Parathyroid adenoma (tissue), 2 donors: Measurements from ENCODE around the gene HSD17B14.

Source experiments
- H2AFZ ChIP-seq: fragments of 300-600 bp; sonication (generic); one replicate; pipeline ENCODE4 v1.7.0; 2017; ENCODE audit warnings: antibody characterized with exemption, mild to moderate bottlenecking
- H3K27ac ChIP-seq: fragments of 300-600 bp; sonication (generic); one replicate; pipeline ENCODE4 v1.7.0; 2017
- H3K27me3 ChIP-seq: fragments of 300-600 bp; sonication (generic); one replicate; pipeline ENCODE4 v1.7.0; 2017; ENCODE audit warnings: low read length; ENCODE audit not compliant: control insufficient read depth, insufficient read depth
- H3K36me3 ChIP-seq: fragments of 300-600 bp; sonication (generic); one replicate; pipeline ENCODE4 v1.7.0; 2017; ENCODE audit warnings: low read length; ENCODE audit not compliant: control insufficient read depth, insufficient read depth
- H3K4me1 ChIP-seq: fragments of 300-600 bp; sonication (generic); one replicate; pipeline ENCODE4 v1.7.0; 2017; ENCODE audit warnings: control low read depth
- H3K4me2 ChIP-seq: fragments of 300-600 bp; sonication (generic); one replicate; pipeline ENCODE4 v1.7.0; 2017; ENCODE audit warnings: low read length
- H3K4me3 ChIP-seq: fragments of 300-600 bp; sonication (generic); one replicate; pipeline ENCODE4 v1.7.0; 2017; ENCODE audit warnings: low read depth, low read length
- H3K79me2 ChIP-seq: fragments of 300-600 bp; sonication (generic); one replicate; pipeline ENCODE4 v1.7.0; 2017; ENCODE audit warnings: control low read depth
- H3K9ac ChIP-seq: fragments of 300-600 bp; sonication (generic); one replicate; pipeline ENCODE4 v1.7.0; 2017; ENCODE audit warnings: mild to moderate bottlenecking
- H3K9me3 ChIP-seq: fragments of 300-600 bp; sonication (generic); one replicate; pipeline ENCODE4 v1.7.0; 2017; ENCODE audit warnings: low read length; ENCODE audit not compliant: control insufficient read depth
- CTCF ChIP-seq: fragments of 300-600 bp; sonication (generic); IDR thresholded peaks from one replicate; pipeline ENCODE4 v1.7.0; 2017; ENCODE audit warnings: antibody characterized with exemption, mild to moderate bottlenecking
- donor health status: primary hyperparathyroidism.

HSD17B14 gene

DNA sequence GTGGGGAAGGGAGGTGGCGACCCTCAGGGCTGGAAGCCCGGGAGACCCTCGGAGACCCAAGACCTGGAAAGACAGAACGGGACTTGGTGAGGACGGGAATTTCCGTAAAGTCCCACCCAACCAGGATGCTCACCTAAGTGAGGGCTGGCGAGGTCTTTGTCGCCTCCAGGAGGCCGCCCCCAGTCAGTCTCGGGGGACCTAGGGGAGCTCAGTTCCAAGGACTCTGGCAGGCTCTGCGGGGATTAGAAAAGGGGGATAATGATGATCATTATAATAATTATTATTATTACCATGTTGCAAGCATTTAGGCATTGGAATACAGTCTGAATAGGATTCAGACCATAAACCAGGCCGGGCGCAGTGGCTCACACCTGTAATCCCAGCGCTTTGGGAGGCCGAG, 9.1 kb upstream of the HSD17B14 start:
- TF ChIP-seq CTCF: no peak
- H3K27me3 ChIP-seq: no peaks in the 10 kb centered on the region

DNA sequence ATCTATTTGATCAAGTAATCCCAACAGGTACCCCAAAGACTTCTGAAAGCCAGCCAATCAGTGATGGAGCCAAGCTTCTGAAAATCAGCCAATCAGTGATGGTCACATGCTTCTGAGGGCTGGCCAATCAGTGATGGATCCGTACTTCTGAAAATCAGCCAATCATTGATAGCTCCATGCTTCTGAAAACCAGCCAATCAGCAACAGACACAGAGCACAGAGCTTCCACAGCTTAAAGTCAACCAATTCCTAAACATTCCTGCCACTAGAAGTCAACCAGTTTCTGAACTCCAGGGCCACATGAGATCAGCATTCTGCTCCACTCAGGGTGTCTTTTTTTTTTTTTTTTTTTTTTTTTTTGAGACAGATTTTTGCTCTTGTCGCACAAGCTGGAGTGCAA, 8.2 kb upstream of the HSD17B14 start:
- no peak for TF ChIP-seq CTCF
- Histone ChIP-seq H3K27me3 (no peaks in the 10 kb centered on the region), H3K4me2 (no peak overlapping the region), H3K36me3 (no peaks in the 10 kb centered on the region), H3K79me2 (no peaks in the 10 kb centered on the region), H3K9ac (no peak overlapping the region), H2AFZ (no peak overlapping the region), H3K27ac (no peak overlapping the region), H3K4me3 (no peak overlapping the region), H3K9me3 (no peaks in the 10 kb centered on the region), H3K4me1 (no peaks in the 10 kb centered on the region)

More for the DNA sequence above, 9.1 kb upstream of the HSD17B14 start:
- no peak overlapping the region for H3K4me3 ChIP-seq
- no peaks in the 10 kb centered on the region for H3K79me2 ChIP-seq
- H3K9ac ChIP-seq: no peak overlapping the region
- no peaks in the 10 kb centered on the region for H3K9me3 ChIP-seq
- H3K4me2 ChIP-seq: no peak overlapping the region
- H3K36me3 ChIP-seq: no peaks in the 10 kb centered on the region
- no peak overlapping the region for H2AFZ ChIP-seq
- no peaks in the 10 kb centered on the region for H3K4me1 ChIP-seq
- no peak overlapping the region for H3K27ac ChIP-seq

DNA sequence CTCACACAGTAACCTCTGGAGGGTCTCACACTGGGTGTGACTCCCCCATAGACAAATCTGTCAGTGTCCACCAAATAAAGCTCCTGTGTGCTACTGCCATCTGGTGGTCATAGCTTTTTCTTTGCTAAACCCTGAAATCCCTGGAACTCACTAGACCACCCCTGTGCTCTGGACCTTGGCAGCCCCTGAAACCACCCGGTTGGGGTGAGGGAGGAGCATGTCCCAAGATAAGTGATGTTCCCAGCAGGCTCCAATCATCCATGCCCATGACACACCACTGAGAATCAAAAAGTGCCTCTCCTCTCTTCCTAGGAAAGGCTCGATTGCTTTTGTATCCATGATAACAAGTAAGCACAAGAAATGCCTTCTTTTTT, 6.5 kb upstream of the HSD17B14 start:
- no peaks in the 10 kb centered on the region for H3K4me1 ChIP-seq
- no peaks in the 10 kb centered on the region for H3K36me3 ChIP-seq
- H3K27me3 ChIP-seq: no peaks in the 10 kb centered on the region
- no peak overlapping the region for H3K27ac ChIP-seq
- H3K4me3 ChIP-seq: no peak overlapping the region
- peak; percentile 93 for TF ChIP-seq CTCF
- H3K9me3 ChIP-seq: no peaks in the 10 kb centered on the region
- peak overlapping the region; percentile 24 for H2AFZ ChIP-seq
- no peaks in the 10 kb centered on the region for H3K79me2 ChIP-seq
- H3K4me2 ChIP-seq: no peak overlapping the region
- H3K9ac ChIP-seq: no peak overlapping the region

GRCh38 chr19:48841571-48841970, 5.3 kb upstream of the HSD17B14 start:
- H3K4me1 ChIP-seq: no peaks in the 10 kb centered on the region
- no peak overlapping the region for H2AFZ ChIP-seq
- no peaks in the 10 kb centered on the region for H3K9me3 ChIP-seq
- no peak overlapping the region for H3K4me2 ChIP-seq
- H3K27me3 ChIP-seq: no peaks in the 10 kb centered on the region
- H3K36me3 ChIP-seq: no peaks in the 10 kb centered on the region
- no peak overlapping the region for H3K27ac ChIP-seq
- H3K4me3 ChIP-seq: no peak overlapping the region
- TF ChIP-seq CTCF: no peak
- no peak overlapping the region for H3K9ac ChIP-seq
- no peaks in the 10 kb centered on the region for H3K79me2 ChIP-seq

DNA sequence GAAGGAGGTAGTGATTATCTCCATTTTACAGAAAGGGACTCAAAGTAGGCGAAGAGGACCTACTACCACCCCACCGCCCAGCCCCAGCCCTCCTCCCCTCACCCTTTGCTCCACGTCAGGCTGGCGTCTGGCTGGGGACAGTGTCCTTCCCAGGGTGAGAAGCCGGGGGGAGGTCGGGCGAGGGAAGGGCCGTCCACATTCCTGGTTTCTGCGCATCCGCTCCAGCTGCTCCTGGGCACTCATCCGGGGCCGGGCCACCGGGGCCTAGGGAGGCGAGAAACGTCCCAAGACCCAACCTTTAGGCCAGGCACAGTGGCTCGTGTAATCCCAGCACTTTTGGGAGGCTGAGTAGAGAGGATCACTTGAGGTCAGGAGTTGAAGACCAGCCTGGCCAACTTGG, 4.8 kb upstream of the HSD17B14 start:
- Histone ChIP-seq H3K4me2 (no peak overlapping the region), H2AFZ (no peak overlapping the region), H3K27me3 (no peaks in the 10 kb centered on the region), H3K9me3 (no peaks in the 10 kb centered on the region), H3K36me3 (no peaks in the 10 kb centered on the region), H3K4me3 (no peak overlapping the region), H3K9ac (no peak overlapping the region), H3K27ac (no peak overlapping the region), H3K4me1 (no peaks in the 10 kb centered on the region), H3K79me2 (no peaks in the 10 kb centered on the region)
- no peak for TF ChIP-seq CTCF
